Forelimb muscle (tissue), 1 donor: ENCODE data around the gene PWWP2A. TPM values are rescaled to one million over a fixed set of nuclear protein-coding genes. Genes with fewer than 3 reads are reported as not detected.
"Not testable (repeated sequence)": the region's sequence is repeated elsewhere in the genome, so short reads cannot be mapped to it uniquely, and the experiment has no call there.

Experiments used
- DNase-seq: peaks from one replicate; pipeline ENCODE4 v3.0.0-alpha.2; 2013; ENCODE audit warnings: low read depth
- polyA plus RNA-seq: library from polyadenylated mRNA; unstranded; fragments of 120-200 nt; gene quantifications from one replicate; pipeline ENCODE4 v1.2.1, GENCODE V29; 2013; ENCODE audit not compliant: insufficient read length

Gene PWWP2A
- polyA plus RNA-seq, 1 donor, result 14.1 TPM

DNA sequence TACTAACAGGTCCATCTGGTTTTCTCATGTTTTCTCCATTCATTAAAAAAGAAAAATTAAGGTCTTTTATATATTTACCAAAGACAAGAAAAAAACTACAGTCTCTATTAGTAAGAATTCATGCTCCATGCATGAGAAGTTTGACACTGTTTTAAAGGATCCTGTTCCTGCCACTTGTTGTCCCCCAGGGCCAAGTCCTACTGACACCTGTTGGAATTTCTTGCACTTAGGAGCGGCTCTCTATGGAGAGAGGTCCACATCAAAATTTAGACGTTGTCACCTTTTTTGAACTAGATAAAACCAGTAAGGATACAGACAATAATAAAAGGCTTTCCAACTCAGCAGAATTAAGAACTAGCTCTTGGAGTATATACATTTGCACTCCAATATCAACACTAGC lies 42.3 kb downstream of the PWWP2A start:
- DNase-seq, result no peak

GRCh38 chr5:160075073-160075472 lies 44.2 kb downstream of the PWWP2A start:
- DNase-seq, result no peak

DNA sequence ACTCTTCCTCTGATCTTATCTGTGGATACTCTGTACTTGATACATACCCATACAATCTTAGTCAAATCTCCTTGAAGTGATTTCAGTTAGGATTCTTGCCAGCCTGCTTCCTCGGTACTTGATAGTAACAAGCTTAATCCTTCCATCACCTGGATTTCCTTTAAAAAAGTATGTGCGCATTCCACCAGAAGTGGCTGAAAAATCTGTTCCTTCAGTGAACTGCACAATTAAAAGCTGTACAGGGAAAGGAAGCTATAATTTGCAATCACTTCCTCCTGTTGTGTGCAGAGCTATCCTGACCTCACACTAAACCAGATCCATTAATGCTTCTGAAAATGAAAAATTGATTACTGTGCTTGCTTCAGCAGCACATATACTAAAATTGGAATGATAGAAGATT lies 47.3 kb downstream of the PWWP2A start:
- no peak for DNase-seq

DNA sequence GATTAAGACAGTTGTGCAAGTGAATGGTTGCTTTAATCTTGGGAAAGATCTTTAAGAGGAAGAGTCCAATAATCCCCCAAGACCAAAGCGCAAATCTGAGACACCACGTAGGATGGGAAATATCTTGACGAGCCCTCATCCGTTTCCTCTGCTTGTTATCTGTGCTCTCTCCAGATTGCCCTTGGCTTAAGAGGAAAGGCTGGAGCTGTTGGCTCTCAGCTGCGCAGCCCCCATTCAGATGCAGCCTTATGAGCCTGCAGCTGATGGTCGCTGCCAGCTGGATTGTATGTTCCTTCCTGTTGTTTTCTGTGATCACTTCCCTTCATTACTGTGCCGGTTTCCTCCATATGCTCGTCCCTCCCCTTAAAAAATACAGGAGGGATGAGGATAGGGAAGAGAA lies 47.7 kb downstream of the PWWP2A start:
- DNase-seq, result no peak

DNA sequence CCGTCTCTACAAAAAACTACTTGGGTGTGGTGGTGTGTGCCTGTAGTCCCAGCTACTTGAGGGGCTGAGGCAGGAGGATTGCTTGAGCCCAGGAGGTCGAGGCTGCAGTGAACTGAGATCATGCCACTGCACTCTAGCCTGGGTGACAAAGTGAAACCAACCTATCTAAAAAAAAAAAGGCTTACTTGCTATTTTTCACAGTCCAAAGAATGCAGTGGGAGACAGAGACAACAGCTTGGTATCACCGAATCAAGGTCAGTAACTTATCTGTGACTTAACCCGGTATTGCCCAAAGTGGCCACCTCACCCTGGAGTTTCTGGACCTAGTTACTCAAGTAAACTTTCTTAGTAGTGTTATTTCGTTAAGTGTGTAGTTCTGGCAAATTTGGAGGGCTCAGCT lies 50.1 kb downstream of the PWWP2A start:
- not testable (repeated sequence) for DNase-seq

DNA sequence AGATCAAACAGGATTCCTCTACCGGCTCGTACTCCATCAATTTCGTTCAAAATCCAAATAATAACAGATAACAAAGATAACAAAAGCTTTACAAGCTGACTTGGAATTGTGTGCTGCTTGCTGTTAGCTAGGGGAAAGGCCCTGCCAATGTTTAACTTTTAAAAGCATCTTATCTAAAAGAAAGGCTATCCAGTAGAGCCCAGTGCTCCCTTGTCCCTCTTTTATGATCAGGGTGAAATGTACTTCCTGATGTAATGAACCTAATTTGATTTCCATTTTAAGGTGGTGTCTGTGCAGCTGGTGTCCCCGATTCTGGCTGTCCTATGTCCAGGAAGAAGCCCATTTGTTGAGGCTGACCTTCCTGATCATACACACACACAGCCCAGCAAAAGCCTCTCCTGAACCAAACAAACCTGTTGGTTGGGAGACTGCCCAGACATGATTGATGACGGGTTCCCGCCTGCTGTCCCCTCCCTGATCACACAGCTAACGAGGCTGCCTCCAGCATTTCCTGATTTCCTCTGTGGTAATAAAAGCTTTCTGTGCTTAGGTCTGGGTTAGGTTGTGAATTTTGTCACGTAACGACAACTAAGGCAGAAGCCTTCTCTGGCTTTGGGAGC lies 54.1 kb downstream of the PWWP2A start:
- no peak for DNase-seq

DNA sequence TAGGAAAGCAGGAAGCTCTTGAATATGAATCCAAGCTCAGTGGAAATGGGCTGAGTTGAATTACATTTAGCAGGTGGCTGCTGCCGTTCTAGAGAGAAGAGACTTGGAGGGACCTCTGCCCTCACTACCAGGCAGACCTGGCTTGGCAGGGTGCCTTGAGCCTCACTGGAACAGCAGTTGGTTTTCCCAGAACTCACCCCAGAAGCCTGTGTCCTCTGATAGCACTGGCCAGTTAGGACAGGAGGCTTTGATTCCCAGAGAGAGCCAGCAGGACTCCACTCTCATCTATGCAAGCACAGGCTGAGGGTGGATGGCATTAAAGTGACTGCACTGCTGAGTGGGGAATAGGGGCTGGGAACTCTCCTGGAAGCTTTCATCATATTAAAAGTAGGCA lies 54.8 kb downstream of the PWWP2A start:
- no peak for DNase-seq

GRCh38 chr5:160061770-160062169 lies 57.5 kb downstream of the PWWP2A start:
- DNase-seq, result no peak

DNA sequence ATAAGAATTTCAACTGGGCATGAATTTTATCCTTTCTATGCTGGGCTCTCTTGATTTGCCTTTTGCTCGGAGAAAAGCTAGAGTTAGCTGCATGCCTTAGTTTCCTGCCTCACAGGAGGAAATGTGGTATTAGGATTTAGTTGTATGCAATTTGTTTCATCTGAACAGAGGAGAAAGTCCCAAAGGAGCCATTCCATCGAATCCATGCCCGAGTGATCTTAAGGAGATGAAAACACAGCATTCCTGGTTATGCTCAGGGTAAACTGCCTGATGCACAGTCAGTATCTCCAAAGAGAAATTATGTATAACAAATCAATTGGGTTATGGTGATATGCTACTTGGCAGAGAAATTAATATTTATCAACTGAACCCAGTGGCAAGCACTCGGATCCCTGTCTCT lies 59.2 kb downstream of the PWWP2A start:
- DNase-seq, result no peak

- DNase-seq, result no peak
Observed at GRCh38 chr5:160057256-160057655, 62.0 kb downstream of the PWWP2A start.

DNA sequence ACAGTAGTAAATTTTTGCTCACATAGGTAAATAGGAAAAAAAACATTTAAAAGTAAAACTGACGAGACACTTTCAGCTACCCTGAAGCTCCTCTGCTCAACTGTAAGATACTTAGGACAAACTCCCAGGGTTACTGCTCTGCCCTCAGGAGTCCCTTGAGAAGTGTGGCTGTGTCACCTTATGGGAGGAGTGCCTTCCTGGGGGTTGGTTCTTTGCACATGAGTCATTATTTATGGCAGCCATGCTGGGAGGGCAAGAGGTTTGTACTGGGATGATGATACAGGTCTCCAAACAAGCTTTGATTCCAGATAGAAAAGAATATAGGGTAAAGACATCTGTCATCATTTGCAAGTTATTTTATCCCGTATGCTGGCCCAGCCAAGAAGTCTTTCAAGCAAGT lies 64.4 kb downstream of the PWWP2A start:
- DNase-seq, result no peak

DNA sequence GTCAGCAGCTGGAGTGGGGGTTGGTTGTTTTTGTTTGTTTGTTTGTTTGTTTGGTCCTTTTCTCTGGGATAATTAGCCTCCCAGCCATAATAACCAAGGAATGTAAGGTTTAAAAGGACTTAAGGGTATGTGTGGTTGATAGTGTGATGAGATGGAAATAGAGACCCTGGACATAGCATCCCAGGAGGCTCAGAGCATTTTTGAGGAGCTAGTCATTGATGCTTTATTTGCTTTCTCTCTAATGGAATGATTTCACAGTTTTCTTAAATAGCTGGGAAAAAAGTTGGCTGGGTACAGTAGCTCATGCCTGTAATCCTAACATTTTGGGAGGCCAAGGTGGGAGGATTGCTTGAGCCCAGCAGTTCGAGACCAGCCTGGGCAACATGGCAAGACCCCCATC lies 65.2 kb downstream of the PWWP2A start:
- no peak for DNase-seq

- no peak for DNase-seq
Observed at GRCh38 chr5:160049099-160049498, 70.2 kb downstream of the PWWP2A start.

DNA sequence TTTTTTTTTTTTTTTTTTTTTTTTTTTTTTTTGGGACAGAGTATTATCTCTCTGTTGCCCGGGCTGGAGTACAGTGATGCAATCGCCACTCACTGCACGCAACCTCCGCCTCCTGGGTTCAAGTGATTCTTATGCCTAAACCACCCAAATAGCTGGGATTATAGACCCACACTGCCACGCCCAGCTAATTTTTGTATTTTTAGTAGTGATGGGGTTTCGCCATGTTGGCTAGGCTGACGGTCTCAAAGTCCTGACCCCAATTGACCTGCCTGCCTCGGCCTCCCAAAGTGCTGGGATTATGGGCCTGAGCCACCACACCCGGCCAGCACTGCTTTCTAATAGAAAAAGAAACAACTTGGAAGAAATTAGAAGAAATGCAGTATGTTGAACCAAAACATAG lies 71.1 kb downstream of the PWWP2A start:
- DNase-seq, result no peak

GRCh38 chr5:160047423-160047822 lies 71.8 kb downstream of the PWWP2A start:
- peak; percentile 35 for DNase-seq

- no peak for DNase-seq
Observed at GRCh38 chr5:160044967-160045366, 74.3 kb downstream of the PWWP2A start.

DNA sequence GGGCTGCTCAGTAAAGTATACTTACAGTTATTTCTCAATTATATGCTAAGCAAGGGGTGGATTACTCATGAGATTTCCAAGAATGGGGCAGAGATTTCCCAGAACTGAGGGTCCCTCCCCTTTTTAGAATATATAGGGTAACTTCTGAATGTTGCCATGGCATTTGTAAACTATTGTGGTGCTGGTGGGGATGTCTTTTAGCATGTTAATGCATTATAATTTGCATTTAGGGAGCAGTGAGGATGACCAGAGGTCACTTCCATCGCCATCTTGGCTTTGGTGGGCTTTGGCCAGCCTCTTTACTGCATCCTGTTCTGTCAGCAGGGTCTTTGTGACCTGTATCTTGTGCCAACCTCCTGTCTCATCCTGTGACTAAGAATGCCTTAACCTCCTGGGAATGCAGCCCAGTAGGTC lies 74.9 kb downstream of the PWWP2A start:
- no peak for DNase-seq

DNA sequence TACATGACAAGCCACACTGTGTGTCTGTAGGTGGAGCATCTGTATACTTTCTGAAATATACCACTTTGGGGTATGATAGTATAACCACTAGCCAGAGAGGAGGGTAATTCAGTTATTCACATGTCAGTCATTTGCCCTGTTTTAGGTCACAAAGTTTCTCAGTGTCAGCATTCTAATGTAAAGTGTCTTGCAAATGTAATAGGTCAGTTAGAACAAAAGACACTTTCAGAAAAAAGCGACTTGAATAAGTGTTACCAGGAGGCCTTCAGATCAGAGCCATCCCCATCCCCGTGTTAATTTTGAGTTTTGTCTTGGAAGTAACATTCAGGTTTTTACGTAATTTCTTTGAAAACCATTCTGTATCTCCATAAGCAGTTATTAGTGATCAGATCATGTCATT lies 76.6 kb downstream of the PWWP2A start:
- DNase-seq, result no peak

Other genes with a start within 250 kb of the PWWP2A start
- gene ADRA1B, start 203.0 kb downstream of the PWWP2A start, polyA plus RNA-seq, result 0.24 TPM
- 48.2 TPM for gene TTC1, start 110.3 kb downstream of the PWWP2A start, polyA plus RNA-seq
- gene FABP6, start 110.1 kb upstream of the PWWP2A start, polyA plus RNA-seq, result 0.24 TPM
- gene CCNJL, start 193.1 kb upstream of the PWWP2A start, polyA plus RNA-seq, result 4.8 TPM